Chondrocyte (in vitro differentiated cells): ENCODE results near the gene KLRF1. TPM values are rescaled to one million over a fixed set of nuclear protein-coding genes. Genes with fewer than 3 reads are reported as not detected.

Experiments
- DNase-seq: peaks from one replicate; pipeline ENCODE4 v3.0.0; 2021; ENCODE audit warnings: mixed read lengths, low spot score
- H3K27ac Mint-ChIP-seq: one replicate; pipeline ENCODE4 v1.8.0; 2021; ENCODE audit warnings: mild to moderate bottlenecking, moderate library complexity, mixed read lengths; ENCODE audit not compliant: unreplicated experiment
- H3K27me3 Mint-ChIP-seq: 2 replicates; pipeline ENCODE4 v1.8.0; 2021; ENCODE audit warnings: low read depth, mixed read lengths
- H3K36me3 Mint-ChIP-seq: 2 replicates; pipeline ENCODE4 v1.8.0; 2021; ENCODE audit warnings: low read depth, mixed read lengths
- H3K4me1 Mint-ChIP-seq: 2 replicates; pipeline ENCODE4 v1.8.0; 2021; ENCODE audit warnings: low read depth, mild to moderate bottlenecking, mixed read lengths
- H3K4me3 Mint-ChIP-seq: one replicate; pipeline ENCODE4 v1.8.0; 2021; ENCODE audit warnings: mild to moderate bottlenecking, moderate library complexity, mixed read lengths; ENCODE audit not compliant: unreplicated experiment
- H3K9me3 Mint-ChIP-seq: 2 replicates; pipeline ENCODE4 v1.8.0; 2021; ENCODE audit warnings: low read depth, mixed read lengths
- CTCF ChIP-seq: fragments of 200-600 bp; sonication (generic); IDR thresholded peaks from 2 replicates; pipeline ENCODE4 v1.5.0; 2021; ENCODE audit warnings: antibody characterized with exemption, mild to moderate bottlenecking, moderate library complexity
- total RNA-seq: library from RNA; stranded (reverse); gene quantifications from 3 replicates; pipeline ENCODE4 v1.2.1, GENCODE V29; 2021

The KLRF1 gene
- total RNA-seq, 1 donor from 2014 or later: not detected

DNA sequence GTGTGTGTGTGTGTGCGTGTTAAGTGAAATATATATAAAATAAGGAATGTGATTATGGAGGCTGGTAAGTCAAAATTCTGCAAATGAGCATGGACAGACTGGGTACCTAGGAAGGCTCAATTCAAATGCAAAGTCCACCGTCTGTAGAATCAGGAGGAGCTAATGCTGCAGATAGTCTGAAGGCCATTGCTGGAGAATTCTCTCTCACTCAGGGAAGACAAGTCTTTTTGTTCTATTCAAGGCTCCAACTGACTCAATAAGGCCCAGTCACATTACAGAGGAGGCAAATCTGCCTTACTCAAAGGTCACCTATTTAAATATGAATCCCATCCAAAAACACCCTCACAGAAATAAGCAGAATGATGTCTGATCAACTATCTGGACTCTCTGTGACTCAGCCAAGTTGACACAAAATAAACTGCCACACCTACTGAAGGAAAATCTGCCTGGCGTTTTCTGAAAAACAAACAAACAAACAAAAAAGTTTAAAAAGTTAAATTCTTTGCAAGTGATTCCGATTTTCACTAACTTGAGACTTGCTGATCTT, 53.3 kb downstream of the KLRF1 start:
- no peak for TF ChIP-seq CTCF
- Mint-ChIP-seq H3K9me3 (no peaks in the 10 kb centered on the region), H3K36me3 (no peaks in the 10 kb centered on the region), H3K27me3 (no peaks in the 10 kb centered on the region), H3K27ac (no peak overlapping the region), H3K4me1 (no peaks in the 10 kb centered on the region), H3K4me3 (no peak overlapping the region)
- DNase-seq: no peak

- no peak within 1 kb of the TSS for H3K4me3 Mint-ChIP-seq
- H3K4me1 Mint-ChIP-seq: no peaks in the 10 kb centered on the region
- no peak for DNase-seq
- TF ChIP-seq CTCF: no peak
- no peaks in the 10 kb centered on the region for H3K36me3 Mint-ChIP-seq
- no peak within 1 kb of the TSS for H3K27ac Mint-ChIP-seq
- H3K27me3 Mint-ChIP-seq: no peaks in the 10 kb centered on the region
- H3K9me3 Mint-ChIP-seq: no peaks in the 10 kb centered on the region
Measured at GRCh38 chr12:9881246-9881645, 54.0 kb downstream of the KLRF1 start, which contains the start of gene KLRF2. KLRF2 (plus strand) TSS chr12:9881489; CDS start chr12:9881596, 107 bp downstream.

DNA sequence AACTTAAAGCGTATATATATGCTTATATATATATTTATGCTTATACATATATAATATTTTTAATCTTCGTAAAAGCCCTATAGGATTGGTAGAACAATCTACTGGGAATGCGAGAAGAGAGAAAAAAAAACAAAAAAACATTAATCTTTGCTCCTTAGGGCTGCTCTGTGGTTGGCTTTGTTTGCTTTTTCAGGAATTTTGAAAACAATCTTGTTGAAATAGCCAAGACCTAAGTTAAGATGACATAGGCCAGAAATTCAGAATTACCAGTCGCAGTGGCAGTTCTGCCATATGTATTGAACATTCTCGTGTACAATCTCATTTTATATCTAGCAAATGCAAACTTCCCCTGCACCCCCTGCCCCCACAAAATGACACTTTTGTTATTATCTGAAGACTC, 54.7 kb downstream of the KLRF1 start:
- no peaks in the 10 kb centered on the region for H3K27me3 Mint-ChIP-seq
- DNase-seq: no peak
- no peak overlapping the region for H3K27ac Mint-ChIP-seq
- no peaks in the 10 kb centered on the region for H3K4me1 Mint-ChIP-seq
- H3K4me3 Mint-ChIP-seq: no peak overlapping the region
- TF ChIP-seq CTCF: no peak
- no peaks in the 10 kb centered on the region for H3K36me3 Mint-ChIP-seq
- H3K9me3 Mint-ChIP-seq: no peaks in the 10 kb centered on the region

GRCh38 chr12:9883175-9883574, 55.9 kb downstream of the KLRF1 start:
- H3K9me3 Mint-ChIP-seq: no peaks in the 10 kb centered on the region
- no peak overlapping the region for H3K4me3 Mint-ChIP-seq
- TF ChIP-seq CTCF: no peak
- no peaks in the 10 kb centered on the region for H3K36me3 Mint-ChIP-seq
- DNase-seq: no peak
- no peak overlapping the region for H3K27ac Mint-ChIP-seq
- no peaks in the 10 kb centered on the region for H3K4me1 Mint-ChIP-seq
- H3K27me3 Mint-ChIP-seq: no peaks in the 10 kb centered on the region

GRCh38 chr12:9888665-9889273, 61.5 kb downstream of the KLRF1 start:
- Mint-ChIP-seq H3K36me3 (peaks cover 1% of the 10 kb centered on the region), H3K4me1 (no peaks in the 10 kb centered on the region), H3K4me3 (no peak overlapping the region), H3K9me3 (no peaks in the 10 kb centered on the region), H3K27ac (no peak overlapping the region), H3K27me3 (no peaks in the 10 kb centered on the region)
- DNase-seq: no peak
- no peak for TF ChIP-seq CTCF

Other genes starting within 250 kb of the KLRF1 start
- not detected in 3 replicates for gene KLRB1, start 219.6 kb upstream of the KLRF1 start, total RNA-seq
- gene CLEC2D, start 157.8 kb upstream of the KLRF1 start, total RNA-seq: 3.7 to 5.1 TPM (median 4.6 TPM) in 3 replicates
- gene CLECL1, start 94.4 kb upstream of the KLRF1 start, total RNA-seq: not detected in 3 replicates
- gene CD69, start 66.6 kb upstream of the KLRF1 start, total RNA-seq: not detected in 3 replicates
- gene CLEC2B, start 41.9 kb downstream of the KLRF1 start, total RNA-seq: not detected in 3 replicates
- gene KLRF2, start 54.0 kb downstream of the KLRF1 start, total RNA-seq: not detected in 3 replicates
- gene CLEC2A, start 104.9 kb downstream of the KLRF1 start, total RNA-seq: 0.62 to 0.67 TPM in 2 of 3 replicates, not detected in the other
- not detected in 3 replicates for gene CLEC12A, start 143.9 kb downstream of the KLRF1 start, total RNA-seq
- not detected in 3 replicates for gene CLEC1B, start 171.6 kb downstream of the KLRF1 start, total RNA-seq
- not detected in 3 replicates for gene CLEC12B, start 183.1 kb downstream of the KLRF1 start, total RNA-seq
- gene CLEC9A, start 203.2 kb downstream of the KLRF1 start, total RNA-seq: not detected in 3 replicates